HG03460 (cell line): ENCODE results near the gene MAD1L1.
A peak's percentile ranks its signal among the peaks of the same experiment; 100 is the strongest.
"Not testable (repeated sequence)": the region's sequence is repeated elsewhere in the genome, so short reads cannot be mapped to it uniquely, and the experiment has no call there.

Source experiments
- ATAC-seq: cut with Tn5 transposase; IDR thresholded peaks from one replicate; pipeline ENCODE4 v1.9.1; 2021; ENCODE audit not compliant: unreplicated experiment

The MAD1L1 gene

GRCh38 chr7:2036786-2037185 lies 196.0 kb downstream of the MAD1L1 start:
- ATAC-seq: no peak

- not testable (repeated sequence) for ATAC-seq
Measured at GRCh38 chr7:2036201-2036600, 196.5 kb downstream of the MAD1L1 start.

- no peak for ATAC-seq
Measured at GRCh38 chr7:2034291-2035201, 198.2 kb downstream of the MAD1L1 start.

- ATAC-seq: no peak
Measured at GRCh38 chr7:2033586-2034135, 199.1 kb downstream of the MAD1L1 start.

- no peak for ATAC-seq
Measured at GRCh38 chr7:2032876-2033407, 199.8 kb downstream of the MAD1L1 start.

- no peak for ATAC-seq
Measured at GRCh38 chr7:2032030-2032875, 200.5 kb downstream of the MAD1L1 start.

GRCh38 chr7:2031451-2031845 lies 201.3 kb downstream of the MAD1L1 start:
- ATAC-seq: no peak

GRCh38 chr7:2030475-2031450 lies 202.0 kb downstream of the MAD1L1 start:
- no peak for ATAC-seq

GRCh38 chr7:2029936-2030335 lies 202.8 kb downstream of the MAD1L1 start:
- ATAC-seq: no peak

- ATAC-seq: no peak
Measured at GRCh38 chr7:2029211-2029905, 203.4 kb downstream of the MAD1L1 start.

- ATAC-seq: no peak
Measured at GRCh38 chr7:2028733-2029132, 204.0 kb downstream of the MAD1L1 start.

GRCh38 chr7:2025188-2025587 lies 207.6 kb downstream of the MAD1L1 start:
- ATAC-seq: no peak

- no peak for ATAC-seq
Measured at GRCh38 chr7:2024567-2024918, 208.2 kb downstream of the MAD1L1 start.

GRCh38 chr7:2023877-2024566 lies 208.7 kb downstream of the MAD1L1 start:
- ATAC-seq: no peak

- ATAC-seq: no peak
Measured at GRCh38 chr7:2022737-2023250, 210.0 kb downstream of the MAD1L1 start.

GRCh38 chr7:2022021-2022409 lies 210.7 kb downstream of the MAD1L1 start:
- ATAC-seq: no peak

- peak; percentile 72 for ATAC-seq
Measured at GRCh38 chr7:2019711-2020511, 212.8 kb downstream of the MAD1L1 start.

GRCh38 chr7:2019461-2019710 lies 213.4 kb downstream of the MAD1L1 start:
- no peak for ATAC-seq
